Measurements from ENCODE around the gene SNAI3. TPM values are rescaled to one million over a fixed set of nuclear protein-coding genes. Genes with fewer than 3 reads are reported as not detected.

Gene SNAI3
- total RNA-seq, 4 donors from 2014 or later, result 0.33 to 1.3 (median 1.3) TPM

DNA sequence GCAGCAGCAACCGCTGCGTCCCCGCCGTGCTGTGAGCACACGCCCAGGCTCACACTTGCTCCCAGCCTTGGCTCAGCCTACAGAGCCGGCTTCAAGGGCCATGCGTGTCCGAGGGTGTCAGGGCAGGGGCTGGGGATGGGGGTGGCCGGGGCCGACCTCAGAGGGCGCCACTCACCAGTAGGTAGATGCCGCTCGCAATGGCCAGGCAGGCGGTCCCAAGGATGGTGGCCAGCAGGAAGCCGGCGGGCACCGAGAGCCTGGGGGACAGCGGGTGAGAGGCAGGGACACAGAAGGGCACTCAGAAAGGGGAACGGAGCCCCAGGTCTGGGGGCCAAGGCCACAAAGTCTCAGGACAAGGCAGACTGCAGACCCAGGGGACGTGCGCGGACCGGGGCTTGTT, 40.4 kb downstream of the SNAI3 start:
- no peak for DNase-seq
- no peaks in the 10 kb centered on the region for H3K36me3 ChIP-seq
- TF ChIP-seq POLR2A (IDR thresholded peaks at IDR 0.05), result no peak
- TF ChIP-seq, protein P1, sequence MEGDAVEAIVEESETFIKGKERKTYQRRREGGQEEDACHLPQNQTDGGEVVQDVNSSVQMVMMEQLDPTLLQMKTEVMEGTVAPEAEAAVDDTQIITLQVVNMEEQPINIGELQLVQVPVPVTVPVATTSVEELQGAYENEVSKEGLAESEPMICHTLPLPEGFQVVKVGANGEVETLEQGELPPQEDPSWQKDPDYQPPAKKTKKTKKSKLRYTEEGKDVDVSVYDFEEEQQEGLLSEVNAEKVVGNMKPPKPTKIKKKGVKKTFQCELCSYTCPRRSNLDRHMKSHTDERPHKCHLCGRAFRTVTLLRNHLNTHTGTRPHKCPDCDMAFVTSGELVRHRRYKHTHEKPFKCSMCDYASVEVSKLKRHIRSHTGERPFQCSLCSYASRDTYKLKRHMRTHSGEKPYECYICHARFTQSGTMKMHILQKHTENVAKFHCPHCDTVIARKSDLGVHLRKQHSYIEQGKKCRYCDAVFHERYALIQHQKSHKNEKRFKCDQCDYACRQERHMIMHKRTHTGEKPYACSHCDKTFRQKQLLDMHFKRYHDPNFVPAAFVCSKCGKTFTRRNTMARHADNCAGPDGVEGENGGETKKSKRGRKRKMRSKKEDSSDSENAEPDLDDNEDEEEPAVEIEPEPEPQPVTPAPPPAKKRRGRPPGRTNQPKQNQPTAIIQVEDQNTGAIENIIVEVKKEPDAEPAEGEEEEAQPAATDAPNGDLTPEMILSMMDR (IDR thresholded peaks at IDR 0.05), result no peak

DNA sequence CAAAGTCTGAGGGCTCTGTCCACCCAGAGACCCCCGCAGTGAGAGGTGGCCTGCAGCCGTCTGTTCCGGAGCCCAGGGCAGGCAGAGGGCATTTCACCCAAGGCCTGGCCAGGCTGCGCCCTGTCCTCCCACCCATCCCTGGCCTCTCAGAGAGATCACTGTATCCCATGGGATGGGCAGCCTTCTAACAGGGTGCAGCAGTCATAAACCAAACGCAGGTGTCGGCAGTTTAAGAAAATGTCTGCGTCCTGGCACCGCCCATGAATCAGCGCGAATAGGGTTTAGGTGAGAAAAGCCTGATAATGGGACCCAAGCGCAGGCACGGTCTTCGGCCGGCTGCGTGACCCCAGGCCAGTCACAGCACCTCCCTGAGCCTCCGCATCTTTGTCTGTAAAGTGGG, 40.9 kb downstream of the SNAI3 start:
- Histone ChIP-seq H3K9me3 (no peaks in the 10 kb centered on the region), H3K4me1 (peaks cover 6 to 7% of the 10 kb centered on the region in 2 donors), H3K4me3 (replicated peaks in 1 of 3) (no peak overlapping the region), H3K27ac (no peak overlapping the region), H3K27me3 (no peaks in the 10 kb centered on the region), H3K36me3 (no peaks in the 10 kb centered on the region)
- DNase-seq, result no peak
- 94 to 96% methylated on average over 13 to 16 of the region's 16 CpGs for WGBS, 2 donors
- intact Hi-C loops (cut with DNase I), result no loop called here
- TF ChIP-seq, protein P1 (IDR thresholded peaks at IDR 0.05), result no peak
- no peak for TF ChIP-seq POLR2A (IDR thresholded peaks at IDR 0.05)

More for the DNA sequence above, 40.4 kb downstream of the SNAI3 start:
- H3K4me1 ChIP-seq, result peaks cover 7 to 8% of the 10 kb centered on the region in 2 donors
- H3K27ac ChIP-seq, result no peak overlapping the region
- intact Hi-C loops (cut with DNase I), result no loop called here
- WGBS, 2 donors, result 90 to 93% methylated on average over 22 to 23 of the region's 23 CpGs
- no peak overlapping the region for H3K4me3 ChIP-seq (replicated peaks in 1 of 3)
- no peaks in the 10 kb centered on the region for H3K9me3 ChIP-seq
- no peaks in the 10 kb centered on the region for H3K27me3 ChIP-seq

DNA sequence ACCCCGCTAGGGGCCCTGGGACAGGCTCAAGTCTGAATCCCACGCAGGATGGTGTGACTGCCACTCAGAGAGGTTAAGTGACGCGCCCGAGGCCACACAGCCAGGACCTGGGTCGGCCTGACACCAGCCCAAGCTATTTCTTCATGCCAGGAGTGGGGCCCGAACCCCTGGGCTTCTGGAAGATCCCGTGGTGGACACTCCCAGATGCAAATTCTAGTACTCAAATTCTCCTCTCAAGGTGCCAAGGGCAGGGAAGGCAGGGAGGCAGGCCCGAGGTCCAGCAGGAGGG, 42.7 kb downstream of the SNAI3 start:
- Histone ChIP-seq H3K36me3 (no peaks in the 10 kb centered on the region), H3K9me3 (no peaks in the 10 kb centered on the region), H3K4me1 (peaks cover 0 to 9% of the 10 kb centered on the region in 2 donors), H3K27me3 (no peaks in the 10 kb centered on the region), H3K27ac (no peak overlapping the region), H3K4me3 (replicated peaks in 1 of 3) (no peak overlapping the region)
- DNase-seq, result no peak
- 80% methylated on average over 1 of the region's 9 CpGs; no CpG with 5 or more reads in 1 of the 2 donors for WGBS, 2 donors
- intact Hi-C loops (cut with DNase I), result no loop called here
- TF ChIP-seq, protein P1 (IDR thresholded peaks at IDR 0.05), result no peak
- TF ChIP-seq POLR2A (IDR thresholded peaks at IDR 0.05), result no peak

DNA sequence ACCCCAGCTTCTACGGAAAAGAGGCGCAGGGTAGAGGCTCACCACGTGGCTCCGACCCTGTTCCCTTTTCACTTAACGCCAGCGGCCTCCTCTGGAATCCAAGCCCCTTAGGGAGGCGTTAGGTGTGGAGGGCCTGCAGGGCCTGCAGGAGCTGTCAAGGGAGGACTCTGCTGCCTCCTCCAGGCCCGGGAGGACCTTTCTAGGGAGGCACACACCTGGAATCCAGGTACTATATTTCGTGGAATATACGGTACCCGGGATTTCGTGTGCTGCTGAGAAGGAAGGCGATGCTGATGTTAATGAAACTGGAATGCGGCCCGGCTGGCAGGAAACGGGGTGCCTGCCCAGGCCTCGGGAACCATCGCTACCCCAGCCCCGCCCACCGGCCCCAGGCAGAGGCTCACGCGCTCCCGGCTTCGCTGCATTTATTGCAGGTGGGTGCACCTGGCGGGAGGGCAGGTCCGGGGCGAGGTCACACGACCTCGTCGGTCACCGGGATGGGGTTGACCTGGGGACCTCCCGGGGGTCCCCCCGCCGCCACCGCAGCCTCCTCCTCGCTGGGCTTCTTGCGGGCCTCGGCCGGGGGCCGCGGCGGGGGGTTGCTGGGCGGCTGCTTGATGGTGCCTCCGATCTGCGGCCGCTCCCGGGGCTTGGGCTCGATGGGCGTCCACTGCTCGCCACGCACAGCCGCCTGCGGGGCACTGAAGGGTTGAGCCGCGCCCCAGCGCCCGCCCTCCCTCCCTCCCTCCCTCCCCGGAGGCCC, 43.2 kb downstream of the SNAI3 start:
- Histone ChIP-seq H3K27ac (no peak overlapping the region), H3K27me3 (no peaks in the 10 kb centered on the region), H3K36me3 (no peaks in the 10 kb centered on the region), H3K9me3 (no peaks in the 10 kb centered on the region), H3K4me1 (peaks cover 0 to 9% of the 10 kb centered on the region in 2 donors), H3K4me3 (replicated peaks in 1 of 3) (no peak overlapping the region)
- intact Hi-C loops (cut with DNase I), result no loop called here
- WGBS, 2 donors, result 88 to 92% methylated on average over 30 to 44 of the region's 58 CpGs
- TF ChIP-seq, protein P1 (IDR thresholded peaks at IDR 0.05), result no peak
- TF ChIP-seq POLR2A (IDR thresholded peaks at IDR 0.05), result no peak
- DNase-seq, result no peak

DNA sequence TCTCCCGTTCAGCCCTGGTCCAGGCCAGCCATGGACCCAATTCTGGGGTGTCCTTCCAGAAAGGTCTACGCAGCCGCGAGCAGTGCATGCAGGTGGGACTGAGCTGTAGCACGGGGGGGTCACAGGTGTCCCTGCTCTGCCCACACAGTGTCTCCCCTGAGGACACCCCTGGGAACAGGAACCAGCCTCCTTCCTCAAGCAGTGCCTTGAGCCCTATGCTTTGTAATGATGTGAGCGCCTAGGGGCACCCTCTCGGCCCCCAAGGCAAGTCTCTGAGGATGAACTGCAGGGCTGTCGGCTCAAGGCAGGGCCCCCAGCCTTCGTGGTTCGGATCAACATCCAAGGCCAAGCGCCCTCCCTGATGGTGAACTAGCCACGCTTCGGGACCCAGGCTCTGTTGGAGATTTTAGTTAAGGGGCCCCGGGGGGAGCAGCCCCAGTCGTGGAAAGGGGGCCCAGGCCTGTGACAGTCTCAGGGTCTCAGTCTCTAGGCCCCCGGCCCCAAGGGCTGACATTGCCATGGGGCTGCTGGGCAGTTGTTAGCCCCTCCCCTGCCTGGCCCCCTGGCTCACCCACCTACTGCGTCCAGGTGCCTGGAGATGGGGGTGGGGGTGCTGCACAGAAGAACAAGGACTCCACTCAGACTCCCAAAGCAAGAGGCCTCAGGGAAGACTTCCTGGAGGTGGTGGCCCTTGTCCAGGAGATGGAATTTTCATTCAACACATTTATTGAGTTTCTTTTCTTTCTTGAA, 45.6 kb downstream of the SNAI3 start:
- H3K9me3 ChIP-seq, result no peaks in the 10 kb centered on the region
- 59 to 74% methylated on average over 8 of the region's 17 CpGs for WGBS, 2 donors
- TF ChIP-seq, protein P1 (IDR thresholded peaks at IDR 0.05), result no peak
- H3K4me1 ChIP-seq, result peaks cover 0 to 9% of the 10 kb centered on the region in 2 donors
- no peaks in the 10 kb centered on the region for H3K36me3 ChIP-seq
- H3K27ac ChIP-seq, result no peak overlapping the region
- no peak overlapping the region for H3K4me3 ChIP-seq (replicated peaks in 1 of 3)
- intact Hi-C loops (cut with DNase I), result no loop called here
- DNase-seq, result no peak
- H3K27me3 ChIP-seq, result no peaks in the 10 kb centered on the region

All from thyroid gland (tissue), 4 donors.